GM21515 (cell line): ENCODE data around the gene TRPM3.
"Not testable (repeated sequence)": the region's sequence is repeated elsewhere in the genome, so short reads cannot be mapped to it uniquely, and the experiment has no call there.

Source experiments
- ATAC-seq: cut with Tn5 transposase; IDR thresholded peaks from one replicate; pipeline ENCODE4 v1.9.1; 2021; ENCODE audit not compliant: unreplicated experiment

Gene TRPM3

GRCh38 chr9:71001780-71002386, 119.5 kb downstream of the TRPM3 start:
- peak; percentile 70 for ATAC-seq

DNA sequence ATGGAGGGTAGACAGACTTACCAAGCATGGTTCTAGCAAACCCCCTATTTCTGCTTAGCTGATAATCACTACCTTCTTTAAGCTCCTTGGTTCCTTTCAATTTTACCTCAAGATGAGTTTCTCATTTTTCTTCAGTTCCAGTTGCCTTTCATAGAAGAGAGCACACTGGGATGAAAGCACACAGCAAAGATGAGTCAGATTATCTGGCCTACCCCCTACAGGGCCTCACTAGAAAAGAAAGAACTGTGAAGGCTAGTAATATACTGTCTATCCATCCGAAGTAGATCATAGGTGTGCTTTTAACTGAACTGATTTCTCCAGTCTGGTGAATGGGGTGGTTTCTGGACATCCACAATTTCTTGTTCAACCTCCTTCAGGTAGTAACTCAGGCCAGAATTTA, 122.5 kb downstream of the TRPM3 start:
- ATAC-seq: no peak

DNA sequence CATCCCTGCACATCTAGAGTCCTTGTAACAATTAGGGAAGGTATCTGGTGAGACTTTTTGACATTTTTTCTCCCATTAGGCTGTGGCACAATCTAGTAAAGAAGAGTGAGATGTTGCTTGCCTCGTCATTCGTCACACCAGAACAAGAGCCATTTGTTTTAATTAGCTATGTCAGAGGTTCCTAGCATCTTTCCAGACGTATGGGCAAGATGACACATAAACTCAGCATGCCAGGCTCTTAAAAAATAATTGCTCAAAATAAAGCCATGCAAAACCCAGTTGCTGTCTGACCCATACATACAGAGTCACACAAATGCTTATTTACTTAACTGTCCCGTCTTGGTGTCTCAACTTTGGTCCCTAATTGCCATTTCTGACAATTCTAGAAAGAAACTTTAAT, 125.9 kb downstream of the TRPM3 start:
- ATAC-seq: no peak

GRCh38 chr9:70994582-70994981, 126.8 kb downstream of the TRPM3 start:
- no peak for ATAC-seq

DNA sequence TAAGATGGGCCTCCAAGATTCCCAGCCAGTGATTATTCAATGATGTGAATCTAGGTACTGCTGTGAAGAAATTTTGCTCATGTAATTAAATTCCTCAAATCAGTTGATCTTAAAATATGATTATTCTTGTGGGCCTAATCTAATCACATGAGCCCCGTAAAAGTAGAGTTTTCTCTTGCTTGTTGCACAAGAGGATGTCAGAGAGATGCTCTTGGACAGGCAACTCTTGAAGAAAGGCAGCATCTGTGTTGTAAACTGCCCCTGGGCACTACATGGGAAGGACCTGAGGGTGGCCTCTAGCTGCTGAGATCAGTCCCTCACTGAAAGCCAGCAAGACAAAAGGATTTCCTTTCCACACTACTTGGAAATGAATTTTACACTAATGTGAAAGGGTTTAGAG, 132.9 kb downstream of the TRPM3 start:
- no peak for ATAC-seq

GRCh38 chr9:70987986-70988385, 133.4 kb downstream of the TRPM3 start:
- no peak for ATAC-seq

DNA sequence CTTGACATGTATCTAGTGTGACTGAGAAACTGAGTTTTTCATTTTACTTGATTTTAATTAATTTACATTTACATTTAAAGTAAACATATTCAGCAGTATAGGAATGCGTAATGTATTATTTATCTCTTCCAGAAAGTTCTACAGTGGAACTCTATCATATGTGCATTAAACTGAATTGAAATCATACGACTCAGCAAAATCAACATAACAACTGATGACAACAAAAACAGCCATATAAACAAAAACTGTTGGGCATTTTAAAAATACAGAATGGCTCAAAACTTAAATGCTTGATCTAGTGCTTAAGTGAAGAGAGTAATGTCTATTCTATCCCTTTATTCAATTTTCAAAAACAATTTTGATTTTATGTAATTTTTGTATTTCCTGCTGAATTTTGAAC, 134.4 kb downstream of the TRPM3 start:
- ATAC-seq: no peak

GRCh38 chr9:70983723-70984295, 137.6 kb downstream of the TRPM3 start:
- no peak for ATAC-seq

DNA sequence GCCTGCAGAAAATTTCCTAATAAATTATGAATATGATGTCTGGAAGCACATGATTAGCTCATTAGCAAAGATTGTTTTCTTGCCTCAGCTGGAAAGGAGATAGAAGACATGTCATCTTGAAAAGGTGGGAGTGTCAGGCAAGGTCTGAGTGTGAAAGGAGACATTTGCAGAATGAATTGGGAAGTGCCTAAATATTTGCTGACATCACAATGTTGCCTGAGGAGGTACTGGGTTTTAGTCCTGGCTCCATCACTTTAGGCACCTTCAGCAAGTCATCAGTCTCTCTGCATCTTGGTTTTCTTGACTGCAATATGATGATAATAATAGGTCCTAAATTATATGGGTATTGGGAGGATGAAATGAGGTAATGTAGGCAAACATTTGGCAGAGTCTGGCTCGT, 140.1 kb downstream of the TRPM3 start:
- no peak for ATAC-seq

DNA sequence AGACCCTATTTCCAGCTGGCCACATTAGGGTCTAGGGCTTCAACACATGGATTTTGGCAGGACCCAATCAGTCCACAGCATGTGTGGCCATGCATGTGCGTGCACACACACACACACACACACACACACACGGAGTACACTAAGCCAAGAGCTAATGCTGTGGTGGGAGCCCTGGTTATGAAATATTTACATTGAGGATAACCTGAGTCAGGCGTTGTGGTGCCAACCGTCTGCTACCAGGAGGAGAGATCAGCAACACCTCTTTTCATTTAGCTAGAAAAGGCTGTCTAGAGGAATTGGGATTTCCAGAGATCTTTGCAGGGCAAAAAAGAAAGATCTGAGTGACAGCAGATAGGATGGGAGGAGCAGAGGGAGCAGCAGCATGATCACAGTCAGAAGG, 141.5 kb downstream of the TRPM3 start:
- no peak for ATAC-seq

- no peak for ATAC-seq
Observed at GRCh38 chr9:70978085-70978484, 143.3 kb downstream of the TRPM3 start.

GRCh38 chr9:70975821-70976220, 145.6 kb downstream of the TRPM3 start:
- ATAC-seq: no peak

GRCh38 chr9:70971723-70972122, 149.7 kb downstream of the TRPM3 start:
- ATAC-seq: no peak

GRCh38 chr9:70966380-70966779, 155.0 kb downstream of the TRPM3 start:
- ATAC-seq: not testable (repeated sequence)

DNA sequence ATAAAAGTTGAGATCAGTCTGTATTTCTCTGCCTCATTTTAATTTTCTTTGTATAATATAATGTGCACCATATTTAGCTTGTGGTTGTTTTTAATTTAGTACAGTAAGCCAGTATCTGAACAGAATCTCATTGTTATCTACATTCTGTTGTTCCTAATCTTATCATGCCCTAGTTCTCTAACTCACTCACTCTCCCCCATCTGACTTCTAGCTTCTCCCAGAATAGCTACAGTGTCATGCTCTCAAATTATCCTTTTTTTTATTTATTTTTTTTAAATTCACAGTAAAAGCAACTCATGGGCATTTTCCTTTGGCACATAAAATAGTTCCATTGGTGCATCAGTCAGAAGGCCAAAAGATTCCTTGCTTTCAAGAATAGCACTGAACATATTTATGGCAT, 156.6 kb downstream of the TRPM3 start:
- ATAC-seq: no peak

- no peak for ATAC-seq
Observed at GRCh38 chr9:70963554-70963953, 157.9 kb downstream of the TRPM3 start.

DNA sequence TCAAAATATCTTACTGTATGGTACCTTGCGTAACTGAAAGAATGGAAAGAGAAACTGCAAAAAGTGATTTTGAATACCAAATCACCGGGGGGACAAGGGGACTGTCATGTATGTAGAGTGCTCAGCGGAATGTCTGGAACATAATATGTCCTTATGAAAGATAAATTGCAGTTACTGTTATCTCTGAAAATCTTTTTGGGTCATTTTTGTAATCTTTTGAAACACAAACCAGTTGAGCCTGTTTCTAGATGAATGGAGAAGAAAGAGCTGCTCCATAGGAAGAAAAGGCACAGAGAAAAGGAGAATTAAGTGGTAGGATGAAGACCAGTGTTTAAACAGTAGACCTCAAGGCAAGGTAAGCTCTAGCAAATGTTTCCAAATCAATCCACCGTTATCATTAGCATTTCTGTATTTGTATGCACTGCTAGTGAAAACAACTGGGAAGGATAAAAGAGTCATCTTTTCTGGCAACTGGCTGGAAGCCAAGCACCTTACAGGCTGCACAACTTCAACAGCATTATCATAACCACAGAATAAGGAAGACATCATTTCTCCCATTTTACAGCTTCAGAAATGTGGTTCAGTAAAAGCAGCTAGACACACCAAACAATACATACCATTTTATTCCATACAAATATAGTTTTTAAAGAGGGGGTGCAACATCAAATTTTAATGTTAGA, 158.5 kb downstream of the TRPM3 start:
- no peak for ATAC-seq

DNA sequence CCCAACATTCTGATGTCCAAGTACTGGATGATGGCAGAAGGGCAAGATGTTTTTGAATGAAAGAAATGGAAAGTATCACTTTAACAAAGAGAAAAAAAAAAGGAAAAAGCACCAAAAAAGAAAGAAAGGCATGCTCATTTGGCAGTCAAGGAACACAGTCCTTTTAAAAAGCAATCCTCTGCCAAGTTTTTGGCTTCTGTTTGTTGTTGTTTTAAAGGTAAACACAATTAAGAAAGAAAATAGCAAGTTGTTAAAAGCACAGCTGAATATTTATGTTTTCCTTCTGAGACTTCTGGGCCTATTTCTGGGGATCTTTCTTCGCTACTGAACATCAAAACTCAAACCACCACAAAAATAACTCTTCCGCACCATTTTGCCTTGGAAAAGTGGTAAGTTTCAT, 162.1 kb downstream of the TRPM3 start:
- no peak for ATAC-seq

GRCh38 chr9:70954596-70955143, 166.8 kb downstream of the TRPM3 start:
- no peak for ATAC-seq

- no peak for ATAC-seq
Observed at GRCh38 chr9:70954126-70954525, 167.3 kb downstream of the TRPM3 start.

DNA sequence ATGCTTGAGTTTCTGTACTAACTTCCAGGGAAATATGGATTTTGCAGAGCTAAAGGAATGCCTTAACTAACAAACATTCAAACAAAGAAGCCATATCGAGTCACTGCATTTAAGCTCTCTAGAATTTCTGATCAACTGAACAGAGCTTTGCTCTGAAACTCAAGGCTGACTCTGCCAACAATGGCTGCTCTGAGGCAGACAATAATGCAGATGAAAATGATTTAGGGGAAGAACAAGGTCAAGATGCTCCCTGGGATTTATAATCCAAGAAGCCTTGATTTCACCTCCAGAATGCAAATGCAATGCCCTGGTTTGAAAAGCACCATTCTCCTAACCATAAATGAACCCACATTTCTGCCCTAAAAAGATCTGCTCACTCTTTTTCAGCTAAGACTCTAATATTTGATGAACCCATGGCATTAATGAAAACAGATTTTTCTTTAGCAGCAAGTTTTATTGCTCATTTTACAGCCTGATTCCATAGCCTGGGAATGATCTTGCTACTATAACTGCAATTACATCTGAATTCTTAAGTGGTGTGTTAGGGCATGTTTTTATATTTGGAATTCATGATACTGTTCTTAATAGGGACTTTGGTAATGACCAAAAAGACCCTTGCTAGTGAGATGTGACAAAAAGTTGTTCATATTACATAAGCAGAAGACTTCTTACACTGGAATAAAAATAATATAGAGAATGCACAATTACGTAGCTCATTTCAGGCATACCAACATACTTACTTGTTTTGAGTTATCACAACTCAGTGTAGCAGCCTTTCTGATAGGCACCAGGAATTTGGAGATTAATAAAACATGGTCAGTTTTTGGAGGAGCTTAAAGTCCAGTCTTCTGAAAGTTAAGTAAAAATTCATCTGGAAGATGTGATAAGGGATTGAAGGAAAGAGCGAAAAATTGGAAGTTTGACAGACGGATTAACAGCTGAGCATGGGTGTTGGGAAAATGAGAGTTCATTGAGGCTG, 169.4 kb downstream of the TRPM3 start:
- no peak for ATAC-seq
